OCI-LY7 (cell line): Measurements from ENCODE around the gene LRRC1. TPM values are rescaled to one million over a fixed set of nuclear protein-coding genes. Genes with fewer than 3 reads are reported as not detected.

Experiments
- BruUV-seq: library from RNA; stranded (reverse); fragments of 400-500 nt; replicated peaks from 2 replicates; lab custom pipeline; 2021; lab: Mats Ljungman, UMichigan
- CTCF ChIA-PET: fragments of 300-600 bp; sonication (Branson Sonifier 250); formaldehyde crosslinking; loops from one replicate; lab custom pipeline; 2022; ENCODE audit warnings: antibody characterized with exemption; ENCODE audit not compliant: unreplicated experiment; lab: Charles Lee
- POLR2A ChIA-PET: fragments of 300-600 bp; sonication (Branson Sonifier 250); formaldehyde crosslinking; loops from one replicate; lab custom pipeline; 2022; ENCODE audit warnings: antibody characterized with exemption; lab: Charles Lee
- DNase-seq: peaks from one replicate; pipeline ENCODE4 v3.0.0-alpha.2; 2015; ENCODE audit warnings: low spot score
- H2AFZ ChIP-seq: fragments of 200-600 bp; sonication (generic), shearing (Covaris generic); 2 replicates; pipeline ENCODE4 v1.6.1; 2014; ENCODE audit warnings: mild to moderate bottlenecking, antibody characterized with exemption, low read length, moderate library complexity
- H3K27ac ChIP-seq: fragments of 200-600 bp; sonication (generic); 2 replicates; pipeline ENCODE4 v1.5.1; 2014; ENCODE audit warnings: mixed run types, low read depth, mild to moderate bottlenecking, moderate library complexity, low read length, inconsistent platforms; ENCODE audit not compliant: poor library complexity, severe bottlenecking
- H3K36me3 ChIP-seq: fragments of 200-600 bp; sonication (generic); 2 replicates; pipeline ENCODE4 v1.6.1; 2014; ENCODE audit warnings: mild to moderate bottlenecking, antibody characterized with exemption, low read length, moderate library complexity, mixed read lengths; ENCODE audit not compliant: insufficient read depth
- H3K4me1 ChIP-seq: fragments of 200-600 bp; sonication (generic); 2 replicates; pipeline ENCODE4 v1.5.1; 2014; ENCODE audit warnings: mild to moderate bottlenecking, low read length; ENCODE audit not compliant: insufficient read depth, poor library complexity, severe bottlenecking
- H3K4me2 ChIP-seq: fragments of 200-600 bp; sonication (generic); 2 replicates; pipeline ENCODE4 v1.6.1; 2014; ENCODE audit warnings: mild to moderate bottlenecking, low read length
- H3K4me3 ChIP-seq: fragments of 200-600 bp; sonication (generic); 2 replicates; pipeline ENCODE4 v1.5.1; 2014; ENCODE audit warnings: mild to moderate bottlenecking, low read depth, low read length; ENCODE audit not compliant: poor library complexity, severe bottlenecking
- H3K79me2 ChIP-seq: fragments of 200-600 bp; sonication (generic); 2 replicates; pipeline ENCODE4 v1.6.1; 2016; ENCODE audit warnings: low read depth, mild to moderate bottlenecking, low read length, moderate library complexity, mixed read lengths; ENCODE audit not compliant: insufficient read depth
- H3K9me2 ChIP-seq: fragments of 200-600 bp; sonication (generic); 2 replicates; pipeline ENCODE4 v1.6.1; 2016; ENCODE audit warnings: mild to moderate bottlenecking, low read length, mixed read lengths; ENCODE audit not compliant: insufficient read depth
- H3K9me3 ChIP-seq: fragments of 200-600 bp; sonication (generic); 2 replicates; pipeline ENCODE4 v1.6.1; 2014; ENCODE audit warnings: mild to moderate bottlenecking, mixed run types, low read length, mixed read lengths
- H4K20me1 ChIP-seq: fragments of 200-600 bp; sonication (generic); 2 replicates; pipeline ENCODE4 v1.6.1; 2014; ENCODE audit warnings: mild to moderate bottlenecking, antibody characterized with exemption, low read length, moderate library complexity, mixed read lengths; ENCODE audit not compliant: insufficient read depth
- CTCF ChIP-seq: fragments of 200-600 bp; sonication (generic); conservative IDR thresholded peaks from 2 replicates; pipeline ENCODE4 v1.5.1; 2014; ENCODE audit warnings: mild to moderate bottlenecking, antibody characterized with exemption, low read length, moderate library complexity, mixed read lengths
- EZH2phosphoT487 ChIP-seq: fragments of 200-600 bp; sonication (generic); IDR thresholded peaks from 2 replicates; pipeline ENCODE4 v1.6.1; 2018; ENCODE audit warnings: low read depth, borderline replicate concordance, mild to moderate bottlenecking, mixed run types, antibody characterized with exemption, low read length, moderate library complexity, mixed read lengths
- intact Hi-C: fragments of 100-400 bp; cut with micrococcal nuclease; formaldehyde crosslinking; loops from one replicate; pipeline ENCODE4 v1.10.0; 2022; ENCODE audit not compliant: unreplicated experiment
- total RNA-seq, 2 experiments: library from RNA; depleted of rRNA in 1 of 2; stranded (reverse); fragments of >200 nt in 1 of 2; shearing (Covaris generic) in 1 of 2; gene quantifications; 2 replicates each; pipeline ENCODE4 v1.2.3, GENCODE V29; 2014 to 2022

The LRRC1 gene
- total RNA-seq, 2 experiments from 2014 or later = 8.2 to 8.4 TPM

- Histone ChIP-seq H3K9me2 (no peaks in the 10 kb centered on the region), H3K79me2 (no peaks in the 10 kb centered on the region), H4K20me1 (peaks cover 14% of the 10 kb centered on the region), H3K4me3 (no peak overlapping the region), H3K9me3 (no peaks in the 10 kb centered on the region), H3K36me3 (no peaks in the 10 kb centered on the region), H3K27ac (no peak overlapping the region), H3K4me2 (no peak overlapping the region), H3K4me1 (no peaks in the 10 kb centered on the region), H2AFZ (no peak overlapping the region)
- ChIA-PET POLR2A (no interaction called here), CTCF (no interaction called here)
- BruUV-seq = no TSS peak
- TF ChIP-seq EZH2phosphoT487 = no peak
- no peak for TF ChIP-seq CTCF
- intact Hi-C loops = no loop called here
- no peak for DNase-seq
Observed at GRCh38 chr6:53831936-53832660, 37.3 kb downstream of the LRRC1 start.

GRCh38 chr6:53833155-53833554, 38.4 kb downstream of the LRRC1 start:
- no peak overlapping the region for H3K27ac ChIP-seq
- peaks cover 14% of the 10 kb centered on the region for H4K20me1 ChIP-seq
- no peak for DNase-seq
- intact Hi-C loops = no loop called here
- H3K9me3 ChIP-seq = no peaks in the 10 kb centered on the region
- no TSS peak for BruUV-seq
- H3K4me3 ChIP-seq = no peak overlapping the region
- H3K4me1 ChIP-seq = no peaks in the 10 kb centered on the region
- CTCF ChIA-PET = no interaction called here
- no peak overlapping the region for H3K4me2 ChIP-seq
- no peak overlapping the region for H2AFZ ChIP-seq
- H3K79me2 ChIP-seq = no peaks in the 10 kb centered on the region
- H3K9me2 ChIP-seq = no peaks in the 10 kb centered on the region
- TF ChIP-seq CTCF (no peak), EZH2phosphoT487 (no peak)
- POLR2A ChIA-PET = no interaction called here
- no peaks in the 10 kb centered on the region for H3K36me3 ChIP-seq

- intact Hi-C loops = no loop called here
- Histone ChIP-seq H3K4me1 (no peaks in the 10 kb centered on the region), H2AFZ (no peak overlapping the region), H3K4me3 (no peak overlapping the region), H3K79me2 (no peaks in the 10 kb centered on the region), H3K4me2 (no peak overlapping the region), H4K20me1 (peaks cover 14% of the 10 kb centered on the region), H3K36me3 (no peaks in the 10 kb centered on the region), H3K27ac (no peak overlapping the region), H3K9me2 (no peaks in the 10 kb centered on the region), H3K9me3 (no peaks in the 10 kb centered on the region)
- no TSS peak for BruUV-seq
- POLR2A ChIA-PET = no interaction called here
- no peak for DNase-seq
- TF ChIP-seq CTCF (no peak), EZH2phosphoT487 (no peak)
- CTCF ChIA-PET = no interaction called here
Observed at GRCh38 chr6:53834132-53834531, 39.3 kb downstream of the LRRC1 start.
